WTC11 (cell line): Measurements from ENCODE around the gene CNDP1. TPM values are rescaled to one million over a fixed set of nuclear protein-coding genes. Genes with fewer than 3 reads are reported as not detected.

Source experiments
- ATAC-seq: fragments of 200-7000 bp; cut with Tn5 transposase; 2 replicates; pipeline ENCODE4 v1.10.0; 2021; ENCODE audit warnings: mild to moderate bottlenecking, moderate library complexity
- CTCF ChIA-PET: fragments of 300-600 bp; sonication (Branson Sonifier 250); formaldehyde crosslinking; loops from one replicate; lab custom pipeline; 2021; ENCODE audit warnings: antibody characterized with exemption; lab: Charles Lee
- POLR2A ChIA-PET: fragments of 350-600 bp; sonication (Branson Sonifier 250); formaldehyde crosslinking; loops from one replicate; lab custom pipeline; 2021; ENCODE audit warnings: antibody characterized with exemption; lab: Charles Lee
- DNase-seq: peaks from one replicate; pipeline ENCODE4 v3.0.0; 2021; ENCODE audit warnings: low spot score
- H3K27ac Mint-ChIP-seq: 2 replicates; pipeline ENCODE4 v1.8.0; 2021; ENCODE audit warnings: mixed read lengths
- H3K27me3 Mint-ChIP-seq: 2 replicates; pipeline ENCODE4 v1.8.0; 2021; ENCODE audit warnings: low read depth, mild to moderate bottlenecking, moderate library complexity, mixed read lengths
- H3K36me3 Mint-ChIP-seq: 2 replicates; pipeline ENCODE4 v1.8.0; 2021; ENCODE audit warnings: mixed read lengths
- H3K4me1 Mint-ChIP-seq: 2 replicates; pipeline ENCODE4 v1.8.0; 2022; ENCODE audit warnings: mixed read lengths
- H3K4me3 Mint-ChIP-seq: 2 replicates; pipeline ENCODE4 v1.8.0; 2021; ENCODE audit warnings: mild to moderate bottlenecking, moderate library complexity, mixed read lengths
- H3K9me3 Mint-ChIP-seq: 2 replicates; pipeline ENCODE4 v1.8.0; 2021; ENCODE audit warnings: mixed read lengths
- ATF1 ChIP-seq: sonication (generic); formaldehyde crosslinking; IDR thresholded peaks from 2 replicates; pipeline ENCODE4 v1.8.1; 2023; ENCODE audit warnings: mild to moderate bottlenecking, moderate library complexity, missing genetic modification reagents
- ELF4 ChIP-seq: sonication (generic); formaldehyde crosslinking; IDR thresholded peaks from 2 replicates; pipeline ENCODE4 v1.8.1; 2022; ENCODE audit warnings: low read depth, mild to moderate bottlenecking, moderate library complexity, missing genetic modification reagents
- FOXK1 ChIP-seq: sonication (generic); formaldehyde crosslinking; IDR thresholded peaks from 2 replicates; pipeline ENCODE4 v1.8.0; 2022; ENCODE audit warnings: mild to moderate bottlenecking, moderate library complexity, missing genetic modification reagents
- GTF2I ChIP-seq: fragments of 250-450 bp; sonication (Bioruptor Pico); conservative IDR thresholded peaks from 2 replicates; pipeline ENCODE4 v1.4.0; 2021; ENCODE audit warnings: mild to moderate bottlenecking
- NFATC4 ChIP-seq: fragments of 250-450 bp; sonication (Bioruptor Pico); IDR thresholded peaks from 2 replicates; pipeline ENCODE4 v1.9.0; 2021; ENCODE audit warnings: mild to moderate bottlenecking
- TCF7 ChIP-seq: sonication (generic); formaldehyde crosslinking; IDR thresholded peaks from 2 replicates; pipeline ENCODE4 v1.8.0; 2022; ENCODE audit warnings: mild to moderate bottlenecking, low read depth, missing genetic modification reagents, moderate library complexity
- ZNF396 ChIP-seq: fragments of 250-450 bp; sonication (Bioruptor Pico); IDR thresholded peaks from 2 replicates; pipeline ENCODE4 v1.8.0; 2021; ENCODE audit warnings: mild to moderate bottlenecking, moderate library complexity, borderline replicate concordance
- ZNF416 ChIP-seq: fragments of 250-450 bp; sonication (Bioruptor Pico); IDR thresholded peaks from 2 replicates; pipeline ENCODE4 v1.9.0; 2021; ENCODE audit warnings: mild to moderate bottlenecking, inconsistent platforms
- ZNF671 ChIP-seq: fragments of 250-450 bp; sonication (Bioruptor Pico); IDR thresholded peaks from 2 replicates; pipeline ENCODE4 v1.8.0; 2021; ENCODE audit warnings: mild to moderate bottlenecking
- total RNA-seq: library from RNA; stranded (reverse); gene quantifications from 3 replicates; pipeline ENCODE4 v1.2.3, GENCODE V29; 2021
- TF ChIP-seq, protein P1 (sequence below): fragments of 250-450 bp; sonication (Bioruptor Pico); IDR thresholded peaks from 2 replicates; pipeline ENCODE4 v1.9.0; 2021; ENCODE audit warnings: mild to moderate bottlenecking, borderline replicate concordance
- TF ChIP-seq, protein P2 (sequence below): sonication (generic); formaldehyde crosslinking; IDR thresholded peaks from 2 replicates; pipeline ENCODE4 v1.8.0; 2023; ENCODE audit warnings: missing genetic modification reagents
- TF ChIP-seq, protein P3 (sequence below): sonication (generic); formaldehyde crosslinking; IDR thresholded peaks from 2 replicates; pipeline ENCODE4 v1.8.1; 2023; ENCODE audit warnings: mild to moderate bottlenecking, missing genetic modification reagents, borderline replicate concordance
- TF ChIP-seq, protein P4 (sequence below): sonication (generic); formaldehyde crosslinking; IDR thresholded peaks from 2 replicates; pipeline ENCODE4 v1.8.0; 2023; ENCODE audit warnings: mild to moderate bottlenecking, missing genetic modification reagents
- TF ChIP-seq, protein P5 (sequence below): fragments of 250-450 bp; sonication (Bioruptor Pico); IDR thresholded peaks from 2 replicates; pipeline ENCODE4 v1.9.0; 2021; ENCODE audit warnings: mild to moderate bottlenecking

CNDP1 gene
- total RNA-seq, 1 experiment from 2014 or later, result 0.28 TPM

DNA sequence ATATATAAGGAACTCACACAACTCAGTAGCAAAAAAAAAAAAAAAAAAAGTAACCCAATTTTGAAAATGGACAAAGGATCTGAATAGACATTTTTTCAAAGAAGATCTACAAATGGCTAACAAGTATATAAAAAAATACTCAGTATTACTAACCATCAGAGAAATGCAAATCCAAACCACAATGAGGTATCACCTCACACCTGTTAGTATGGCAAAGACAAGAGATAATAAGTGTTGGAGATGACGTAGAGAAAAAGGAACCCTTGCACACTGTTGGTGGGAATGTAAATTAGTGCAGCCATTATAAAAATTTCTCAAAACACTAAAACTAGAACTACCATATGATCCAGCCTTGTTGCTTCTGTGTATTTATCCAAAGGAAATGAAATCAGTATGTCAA is 5.8 kb upstream of the CNDP1 start (continued):
- TF ChIP-seq, protein P1, sequence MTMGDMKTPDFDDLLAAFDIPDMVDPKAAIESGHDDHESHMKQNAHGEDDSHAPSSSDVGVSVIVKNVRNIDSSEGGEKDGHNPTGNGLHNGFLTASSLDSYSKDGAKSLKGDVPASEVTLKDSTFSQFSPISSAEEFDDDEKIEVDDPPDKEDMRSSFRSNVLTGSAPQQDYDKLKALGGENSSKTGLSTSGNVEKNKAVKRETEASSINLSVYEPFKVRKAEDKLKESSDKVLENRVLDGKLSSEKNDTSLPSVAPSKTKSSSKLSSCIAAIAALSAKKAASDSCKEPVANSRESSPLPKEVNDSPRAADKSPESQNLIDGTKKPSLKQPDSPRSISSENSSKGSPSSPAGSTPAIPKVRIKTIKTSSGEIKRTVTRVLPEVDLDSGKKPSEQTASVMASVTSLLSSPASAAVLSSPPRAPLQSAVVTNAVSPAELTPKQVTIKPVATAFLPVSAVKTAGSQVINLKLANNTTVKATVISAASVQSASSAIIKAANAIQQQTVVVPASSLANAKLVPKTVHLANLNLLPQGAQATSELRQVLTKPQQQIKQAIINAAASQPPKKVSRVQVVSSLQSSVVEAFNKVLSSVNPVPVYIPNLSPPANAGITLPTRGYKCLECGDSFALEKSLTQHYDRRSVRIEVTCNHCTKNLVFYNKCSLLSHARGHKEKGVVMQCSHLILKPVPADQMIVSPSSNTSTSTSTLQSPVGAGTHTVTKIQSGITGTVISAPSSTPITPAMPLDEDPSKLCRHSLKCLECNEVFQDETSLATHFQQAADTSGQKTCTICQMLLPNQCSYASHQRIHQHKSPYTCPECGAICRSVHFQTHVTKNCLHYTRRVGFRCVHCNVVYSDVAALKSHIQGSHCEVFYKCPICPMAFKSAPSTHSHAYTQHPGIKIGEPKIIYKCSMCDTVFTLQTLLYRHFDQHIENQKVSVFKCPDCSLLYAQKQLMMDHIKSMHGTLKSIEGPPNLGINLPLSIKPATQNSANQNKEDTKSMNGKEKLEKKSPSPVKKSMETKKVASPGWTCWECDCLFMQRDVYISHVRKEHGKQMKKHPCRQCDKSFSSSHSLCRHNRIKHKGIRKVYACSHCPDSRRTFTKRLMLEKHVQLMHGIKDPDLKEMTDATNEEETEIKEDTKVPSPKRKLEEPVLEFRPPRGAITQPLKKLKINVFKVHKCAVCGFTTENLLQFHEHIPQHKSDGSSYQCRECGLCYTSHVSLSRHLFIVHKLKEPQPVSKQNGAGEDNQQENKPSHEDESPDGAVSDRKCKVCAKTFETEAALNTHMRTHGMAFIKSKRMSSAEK, result no peak
- no peak for TF ChIP-seq ATF1 (CRISPR knock-in tag)
- TF ChIP-seq, protein P2, sequence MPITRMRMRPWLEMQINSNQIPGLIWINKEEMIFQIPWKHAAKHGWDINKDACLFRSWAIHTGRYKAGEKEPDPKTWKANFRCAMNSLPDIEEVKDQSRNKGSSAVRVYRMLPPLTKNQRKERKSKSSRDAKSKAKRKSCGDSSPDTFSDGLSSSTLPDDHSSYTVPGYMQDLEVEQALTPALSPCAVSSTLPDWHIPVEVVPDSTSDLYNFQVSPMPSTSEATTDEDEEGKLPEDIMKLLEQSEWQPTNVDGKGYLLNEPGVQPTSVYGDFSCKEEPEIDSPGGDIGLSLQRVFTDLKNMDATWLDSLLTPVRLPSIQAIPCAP (CRISPR knock-in tag), result no peak
- TF ChIP-seq ZNF671, result no peak
- TF ChIP-seq, protein P3, sequence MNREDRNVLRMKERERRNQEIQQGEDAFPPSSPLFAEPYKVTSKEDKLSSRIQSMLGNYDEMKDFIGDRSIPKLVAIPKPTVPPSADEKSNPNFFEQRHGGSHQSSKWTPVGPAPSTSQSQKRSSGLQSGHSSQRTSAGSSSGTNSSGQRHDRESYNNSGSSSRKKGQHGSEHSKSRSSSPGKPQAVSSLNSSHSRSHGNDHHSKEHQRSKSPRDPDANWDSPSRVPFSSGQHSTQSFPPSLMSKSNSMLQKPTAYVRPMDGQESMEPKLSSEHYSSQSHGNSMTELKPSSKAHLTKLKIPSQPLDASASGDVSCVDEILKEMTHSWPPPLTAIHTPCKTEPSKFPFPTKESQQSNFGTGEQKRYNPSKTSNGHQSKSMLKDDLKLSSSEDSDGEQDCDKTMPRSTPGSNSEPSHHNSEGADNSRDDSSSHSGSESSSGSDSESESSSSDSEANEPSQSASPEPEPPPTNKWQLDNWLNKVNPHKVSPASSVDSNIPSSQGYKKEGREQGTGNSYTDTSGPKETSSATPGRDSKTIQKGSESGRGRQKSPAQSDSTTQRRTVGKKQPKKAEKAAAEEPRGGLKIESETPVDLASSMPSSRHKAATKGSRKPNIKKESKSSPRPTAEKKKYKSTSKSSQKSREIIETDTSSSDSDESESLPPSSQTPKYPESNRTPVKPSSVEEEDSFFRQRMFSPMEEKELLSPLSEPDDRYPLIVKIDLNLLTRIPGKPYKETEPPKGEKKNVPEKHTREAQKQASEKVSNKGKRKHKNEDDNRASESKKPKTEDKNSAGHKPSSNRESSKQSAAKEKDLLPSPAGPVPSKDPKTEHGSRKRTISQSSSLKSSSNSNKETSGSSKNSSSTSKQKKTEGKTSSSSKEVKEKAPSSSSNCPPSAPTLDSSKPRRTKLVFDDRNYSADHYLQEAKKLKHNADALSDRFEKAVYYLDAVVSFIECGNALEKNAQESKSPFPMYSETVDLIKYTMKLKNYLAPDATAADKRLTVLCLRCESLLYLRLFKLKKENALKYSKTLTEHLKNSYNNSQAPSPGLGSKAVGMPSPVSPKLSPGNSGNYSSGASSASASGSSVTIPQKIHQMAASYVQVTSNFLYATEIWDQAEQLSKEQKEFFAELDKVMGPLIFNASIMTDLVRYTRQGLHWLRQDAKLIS (CRISPR knock-in tag), result no peak

DNA sequence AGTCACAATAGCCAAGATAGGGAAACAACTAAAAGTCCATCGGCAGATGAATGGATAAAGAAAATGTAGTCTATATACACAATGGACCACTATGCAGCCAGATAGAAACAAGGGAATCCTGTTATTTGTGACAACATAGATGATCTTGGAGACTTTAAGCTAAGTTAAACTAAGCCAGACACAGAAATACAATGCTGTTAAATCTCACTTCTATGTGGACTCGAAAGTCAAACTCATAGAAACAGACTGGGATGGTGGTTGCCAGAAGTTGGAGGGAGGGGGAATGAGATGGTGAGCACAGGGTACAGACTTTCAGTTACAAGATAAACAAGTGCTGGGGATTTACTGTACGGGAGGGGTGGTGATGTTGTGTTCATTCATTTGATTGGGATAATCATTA is 5.4 kb upstream of the CNDP1 start:
- TF ChIP-seq, protein P4, sequence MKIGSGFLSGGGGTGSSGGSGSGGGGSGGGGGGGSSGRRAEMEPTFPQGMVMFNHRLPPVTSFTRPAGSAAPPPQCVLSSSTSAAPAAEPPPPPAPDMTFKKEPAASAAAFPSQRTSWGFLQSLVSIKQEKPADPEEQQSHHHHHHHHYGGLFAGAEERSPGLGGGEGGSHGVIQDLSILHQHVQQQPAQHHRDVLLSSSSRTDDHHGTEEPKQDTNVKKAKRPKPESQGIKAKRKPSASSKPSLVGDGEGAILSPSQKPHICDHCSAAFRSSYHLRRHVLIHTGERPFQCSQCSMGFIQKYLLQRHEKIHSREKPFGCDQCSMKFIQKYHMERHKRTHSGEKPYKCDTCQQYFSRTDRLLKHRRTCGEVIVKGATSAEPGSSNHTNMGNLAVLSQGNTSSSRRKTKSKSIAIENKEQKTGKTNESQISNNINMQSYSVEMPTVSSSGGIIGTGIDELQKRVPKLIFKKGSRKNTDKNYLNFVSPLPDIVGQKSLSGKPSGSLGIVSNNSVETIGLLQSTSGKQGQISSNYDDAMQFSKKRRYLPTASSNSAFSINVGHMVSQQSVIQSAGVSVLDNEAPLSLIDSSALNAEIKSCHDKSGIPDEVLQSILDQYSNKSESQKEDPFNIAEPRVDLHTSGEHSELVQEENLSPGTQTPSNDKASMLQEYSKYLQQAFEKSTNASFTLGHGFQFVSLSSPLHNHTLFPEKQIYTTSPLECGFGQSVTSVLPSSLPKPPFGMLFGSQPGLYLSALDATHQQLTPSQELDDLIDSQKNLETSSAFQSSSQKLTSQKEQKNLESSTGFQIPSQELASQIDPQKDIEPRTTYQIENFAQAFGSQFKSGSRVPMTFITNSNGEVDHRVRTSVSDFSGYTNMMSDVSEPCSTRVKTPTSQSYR, result no peak
- TF ChIP-seq TCF7, result no peak
- no peak for TF ChIP-seq ZNF416 (CRISPR knock-in tag)
- no peak for TF ChIP-seq NFATC4 (CRISPR knock-in tag)
- TF ChIP-seq FOXK1 (CRISPR knock-in tag), result no peak
- no peak for TF ChIP-seq GTF2I (CRISPR knock-in tag)

DNA sequence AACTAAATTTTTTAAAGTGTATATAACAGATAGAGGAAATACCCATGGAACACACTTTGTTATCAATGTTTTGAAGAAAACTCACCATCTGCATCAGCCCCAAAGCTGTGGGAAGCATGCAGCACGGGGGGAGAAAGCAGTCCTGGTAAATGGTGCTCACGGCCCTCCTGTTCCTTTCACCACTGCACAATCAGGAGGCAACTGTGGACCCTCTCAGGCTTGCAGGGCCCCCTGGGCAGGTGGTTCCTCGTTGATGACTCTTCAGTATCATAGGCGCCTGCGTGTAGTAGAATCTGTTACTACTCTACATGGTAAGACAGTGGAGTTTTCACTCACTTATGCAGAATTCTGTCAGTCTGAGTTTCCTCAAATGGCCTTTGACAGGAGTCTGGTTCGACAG is 4.9 kb upstream of the CNDP1 start:
- POLR2A ChIA-PET, result no interaction called here
- CTCF ChIA-PET, result no interaction called here
- DNase-seq (no peak), ATAC-seq (no peak)
- Mint-ChIP-seq H3K36me3 (0 out of 2 replicates have a peak, but pooled peaks cover 1% of the 10 kb centered on the region), H3K27ac (no peak overlapping the region), H3K4me1 (no peaks in the 10 kb centered on the region), H3K4me3 (no peak overlapping the region), H3K27me3 (no peaks in the 10 kb centered on the region; the same call in 1 of the 2 replicates), H3K9me3 (peaks cover 6% of the 10 kb centered on the region; the same call in 1 of the 2 replicates)
- TF ChIP-seq, protein P5, sequence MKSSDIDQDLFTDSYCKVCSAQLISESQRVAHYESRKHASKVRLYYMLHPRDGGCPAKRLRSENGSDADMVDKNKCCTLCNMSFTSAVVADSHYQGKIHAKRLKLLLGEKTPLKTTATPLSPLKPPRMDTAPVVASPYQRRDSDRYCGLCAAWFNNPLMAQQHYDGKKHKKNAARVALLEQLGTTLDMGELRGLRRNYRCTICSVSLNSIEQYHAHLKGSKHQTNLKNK (CRISPR knock-in tag), result no peak
- TF ChIP-seq ZNF396 (CRISPR knock-in tag) (no peak), ELF4 (CRISPR knock-in tag) (no peak)

More for the DNA sequence above, 5.4 kb upstream of the CNDP1 start:
- CTCF ChIA-PET, result no interaction called here
- peaks cover 10% of the 10 kb centered on the region for H3K9me3 Mint-ChIP-seq
- no peak overlapping the region for H3K27ac Mint-ChIP-seq
- H3K4me1 Mint-ChIP-seq, result no peaks in the 10 kb centered on the region
- peaks cover 5% of the 10 kb centered on the region; the same call in 1 of the 2 replicates for H3K36me3 Mint-ChIP-seq
- no peak for ATAC-seq
- no peaks in the 10 kb centered on the region; the same call in 1 of the 2 replicates for H3K27me3 Mint-ChIP-seq
- POLR2A ChIA-PET, result no interaction called here
- DNase-seq, result no peak
- no peak overlapping the region for H3K4me3 Mint-ChIP-seq
